DMS 273 (cell line): ENCODE results near the gene LZTR1.

ENCODE experiments used
- DNase-seq: peaks from one replicate; lab custom pipeline; 2025; ENCODE audit not compliant: unreplicated experiment; lab: John Stamatoyannopoulos, UW

The LZTR1 gene

GRCh38 chr22:21012446-21013407 is 30.6 kb downstream of the LZTR1 start:
- peak; percentile 80 for DNase-seq

GRCh38 chr22:21013657-21014201 is 31.6 kb downstream of the LZTR1 start:
- DNase-seq, result no peak

GRCh38 chr22:21014202-21014725 is 32.2 kb downstream of the LZTR1 start:
- peak; percentile 98 for DNase-seq

GRCh38 chr22:21014726-21015465 is 32.8 kb downstream of the LZTR1 start, which contains the start of gene P2RX6:
Gene P2RX6, plus strand, starts transcription at chr22:21015165. Its CDS starts 10 bp downstream, at chr22:21015175.
- DNase-seq, result peak; percentile 81

GRCh38 chr22:21015466-21016006 is 33.4 kb downstream of the LZTR1 start:
- no peak for DNase-seq

- no peak for DNase-seq
These were observed 34.7 kb downstream of the LZTR1 start for GRCh38 chr22:21016644-21017420.

- no peak for DNase-seq
These were observed 36.2 kb downstream of the LZTR1 start for GRCh38 chr22:21018314-21018713.

GRCh38 chr22:21020802-21021429 is 38.8 kb downstream of the LZTR1 start:
- DNase-seq, result peak; percentile 57

GRCh38 chr22:21022507-21022906 is 40.4 kb downstream of the LZTR1 start:
- no peak for DNase-seq

GRCh38 chr22:21022955-21023614 is 41.0 kb downstream of the LZTR1 start:
- no peak for DNase-seq

- DNase-seq, result no peak
These were observed 43.2 kb downstream of the LZTR1 start for GRCh38 chr22:21025266-21025665.

- DNase-seq, result no peak
These were observed 44.0 kb downstream of the LZTR1 start for GRCh38 chr22:21025763-21026755.

- DNase-seq, result peak; percentile 84
These were observed 44.9 kb downstream of the LZTR1 start for GRCh38 chr22:21026783-21027692.

GRCh38 chr22:21028277-21029251 is 46.5 kb downstream of the LZTR1 start:
- peak; percentile 74 for DNase-seq

GRCh38 chr22:21029486-21030025 is 47.5 kb downstream of the LZTR1 start:
- no peak for DNase-seq

GRCh38 chr22:21030032-21030431 is 47.9 kb downstream of the LZTR1 start:
- no peak for DNase-seq
